Epithelial cell of prostate (primary cell): Measurements from ENCODE around the gene FNDC7.
A peak's percentile ranks its signal among the peaks of the same experiment; 100 is the strongest.
"Not testable (repeated sequence)": the region's sequence is repeated elsewhere in the genome, so short reads cannot be mapped to it uniquely, and the experiment has no call there.

Source experiments
- DNase-seq: peaks from one replicate; pipeline ENCODE4 v3.0.0-alpha.2; 2011; ENCODE audit warnings: low read depth, low spot score
- H3K27ac ChIP-seq: fragments of 450-650 bp; 2 replicates; pipeline ENCODE4 v1.5.1; 2017; ENCODE audit warnings: mild to moderate bottlenecking

Gene FNDC7

DNA sequence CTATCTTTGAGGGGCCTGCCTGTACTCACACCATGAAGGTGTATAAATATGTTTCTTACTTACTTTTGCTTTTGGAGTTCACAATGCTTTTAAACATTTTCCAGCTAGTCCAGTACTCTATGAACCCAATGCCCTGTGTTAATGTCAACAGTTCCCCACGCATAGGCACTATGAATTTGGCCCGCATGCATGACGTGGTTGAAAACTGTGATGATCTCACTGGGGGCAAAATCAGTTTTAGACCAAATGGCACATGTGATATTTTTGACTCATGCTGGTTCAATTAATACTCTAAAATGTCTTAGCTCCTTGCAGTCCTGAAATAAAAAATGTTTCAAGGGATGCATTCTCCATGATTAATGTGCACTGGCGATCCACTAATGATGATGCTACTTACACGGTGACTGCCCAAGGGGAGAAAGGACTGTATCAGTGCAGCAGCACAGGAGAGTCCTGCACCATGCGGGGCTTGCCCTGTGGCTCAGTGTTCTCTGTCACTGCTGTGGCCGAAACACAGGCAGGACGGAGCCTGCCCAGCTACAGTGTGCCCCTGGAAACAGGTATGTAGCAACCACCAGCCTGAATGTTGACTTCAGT is 15.7 kb downstream of the FNDC7 start:
- no peak for DNase-seq
- no peak overlapping the region for H3K27ac ChIP-seq

DNA sequence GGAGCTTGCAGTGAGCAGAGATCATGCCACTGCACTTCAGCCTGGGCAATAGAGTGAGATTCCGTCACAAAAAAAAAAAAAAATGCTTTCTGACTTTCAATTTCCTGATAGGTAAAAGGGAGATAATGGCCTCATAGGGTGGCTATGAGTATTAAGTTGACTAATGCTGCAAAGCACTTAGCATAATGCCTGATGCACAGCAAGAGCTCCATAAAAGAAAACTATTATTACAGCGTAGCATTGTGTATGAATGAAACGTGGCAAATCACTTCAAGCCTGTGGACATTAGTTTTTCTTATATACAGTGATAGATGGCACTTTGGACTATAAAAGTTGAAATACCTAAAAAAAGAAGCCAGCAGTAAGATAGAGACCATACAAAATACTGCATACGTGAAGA is 16.8 kb downstream of the FNDC7 start:
- no peak overlapping the region for H3K27ac ChIP-seq
- DNase-seq = no peak

DNA sequence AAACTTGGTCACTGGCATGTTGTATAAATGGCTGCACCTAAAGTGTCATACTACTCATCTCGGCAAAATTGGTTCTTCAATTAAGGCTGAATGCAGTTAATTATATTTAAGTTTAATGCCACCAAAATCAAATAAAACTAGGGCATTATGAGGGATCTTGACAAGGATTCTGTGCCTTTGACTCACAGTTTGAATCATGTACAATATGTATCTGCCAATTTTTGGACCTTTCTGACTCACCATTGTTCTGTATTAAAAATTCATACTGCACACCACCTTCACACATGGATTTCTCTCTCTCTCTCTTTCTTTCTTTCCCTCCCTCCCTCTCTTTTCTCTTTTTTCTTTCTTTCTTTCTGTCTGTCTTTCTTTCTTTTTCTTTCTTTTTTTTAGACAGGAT is 19.7 kb downstream of the FNDC7 start:
- DNase-seq = no peak
- no peak overlapping the region for H3K27ac ChIP-seq

DNA sequence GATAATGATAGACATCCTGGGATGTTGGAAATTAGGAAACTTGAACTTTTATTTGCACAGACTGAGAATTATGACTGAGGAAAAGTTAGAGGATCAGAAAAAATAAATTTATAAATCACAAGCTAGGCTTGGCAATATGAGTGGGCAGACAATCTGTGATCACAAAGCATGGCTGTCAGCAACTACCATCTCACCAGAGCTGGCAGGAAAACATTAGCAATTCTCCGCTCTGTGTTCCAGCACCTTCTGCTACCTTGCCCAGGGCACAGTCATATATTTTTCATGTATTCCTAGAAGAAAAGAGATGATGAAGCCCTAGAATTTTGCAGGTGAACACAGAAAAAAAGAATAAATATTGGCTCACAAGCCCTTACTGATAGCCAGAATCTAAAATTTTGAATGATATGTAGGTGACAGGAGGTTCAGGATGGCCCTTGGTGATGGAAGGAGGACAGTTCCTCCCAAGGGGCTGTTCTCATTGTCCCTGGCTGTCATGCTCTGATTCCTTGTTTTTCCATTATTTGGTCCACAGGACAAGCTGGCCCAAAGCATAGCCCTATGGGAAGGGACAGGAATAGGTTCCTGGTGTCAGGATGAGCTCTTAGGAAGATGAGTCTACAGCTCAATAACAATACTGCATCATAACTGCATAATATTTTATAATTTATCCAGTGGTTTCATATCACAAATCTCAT is 21.6 kb downstream of the FNDC7 start:
- DNase-seq = no peak
- no peak overlapping the region for H3K27ac ChIP-seq

DNA sequence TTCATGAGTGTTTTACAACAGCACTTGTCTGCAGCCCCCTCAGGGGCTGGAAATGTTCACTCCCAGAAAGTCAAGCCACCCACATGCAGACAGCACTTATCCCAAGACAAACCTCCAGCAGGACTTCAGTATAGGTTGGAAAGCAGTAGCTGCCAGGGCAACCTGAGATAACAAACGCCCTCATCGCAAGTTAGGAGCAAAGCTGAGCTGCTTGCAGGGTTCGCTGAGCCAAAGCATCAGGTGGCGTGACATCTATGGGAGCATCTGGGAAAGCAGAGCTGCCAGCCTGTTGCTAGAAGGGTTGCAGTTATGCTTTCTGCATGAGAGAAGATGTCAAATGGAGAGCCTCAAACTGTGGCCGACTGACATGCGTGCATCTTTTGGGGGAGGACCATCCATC is 29.5 kb downstream of the FNDC7 start:
- no peak for DNase-seq
- no peak overlapping the region for H3K27ac ChIP-seq

DNA sequence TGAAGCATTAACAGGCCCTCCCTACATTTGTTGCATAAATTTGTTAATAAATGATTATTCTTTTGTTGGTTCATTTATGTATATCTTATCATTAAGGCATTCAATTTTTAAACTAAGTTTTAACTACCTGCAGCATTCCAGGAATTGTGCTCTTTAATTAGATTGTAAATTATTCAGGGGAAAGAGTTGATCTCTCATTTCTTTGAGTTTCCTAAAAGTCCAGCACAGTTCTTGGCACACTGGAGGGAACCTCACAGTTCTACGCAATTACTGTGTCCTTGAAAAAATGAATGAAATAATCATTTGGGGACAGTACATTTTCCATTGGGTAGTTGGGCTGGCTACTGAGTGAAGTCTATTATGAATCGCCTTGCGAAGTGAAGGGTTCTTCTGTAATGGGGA is 33.3 kb downstream of the FNDC7 start:
- no peak for DNase-seq
- H3K27ac ChIP-seq = peak overlapping the region; percentile 94

DNA sequence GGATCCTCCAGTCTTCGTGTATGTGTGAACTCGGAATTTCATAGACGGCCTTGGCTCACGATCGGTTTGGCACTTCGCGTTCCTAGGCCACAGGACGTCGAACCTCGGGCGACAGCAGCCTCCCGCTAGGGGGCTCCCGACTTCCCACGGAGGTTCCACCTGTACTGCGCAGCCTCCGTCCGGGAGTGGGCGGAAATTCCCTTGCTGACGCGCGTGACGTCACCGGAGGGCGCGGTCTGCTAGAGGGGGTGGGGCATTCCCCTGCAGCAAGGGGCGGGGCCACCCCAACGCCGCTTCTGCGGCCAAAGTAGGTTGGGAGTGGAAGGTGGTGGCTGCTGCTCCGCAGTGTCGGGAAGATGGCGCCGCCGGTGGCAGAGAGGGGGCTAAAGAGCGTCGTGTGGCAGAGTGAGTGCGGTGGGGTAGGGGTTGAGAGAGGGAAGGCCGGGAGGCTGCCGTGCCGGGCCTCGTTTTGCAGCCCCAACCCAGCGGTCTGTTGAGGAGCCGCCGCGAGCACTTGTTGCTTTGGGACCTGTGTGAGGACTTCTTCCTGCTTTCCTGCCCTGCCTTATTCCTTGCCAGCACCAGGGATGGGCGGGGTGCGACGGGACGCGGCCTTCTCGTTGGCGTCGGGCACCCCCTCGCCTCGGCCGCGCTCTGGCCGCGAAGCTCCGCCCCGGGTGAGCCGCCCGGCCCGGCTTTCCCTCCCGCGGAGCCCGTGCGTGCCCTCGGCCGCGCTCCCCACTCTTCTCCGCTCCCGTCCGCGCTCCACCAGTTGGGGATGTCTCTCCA is 33.9 kb downstream of the FNDC7 start, which contains the start of gene STXBP3:
TSS of gene STXBP3 (plus strand) at position 293 of the 789 bp plus-strand sequence. CDS start at position 357, 64 bp downstream.
- H3K27ac ChIP-seq = peak within 1 kb of the TSS; percentile 94
- DNase-seq = peak; percentile 91

DNA sequence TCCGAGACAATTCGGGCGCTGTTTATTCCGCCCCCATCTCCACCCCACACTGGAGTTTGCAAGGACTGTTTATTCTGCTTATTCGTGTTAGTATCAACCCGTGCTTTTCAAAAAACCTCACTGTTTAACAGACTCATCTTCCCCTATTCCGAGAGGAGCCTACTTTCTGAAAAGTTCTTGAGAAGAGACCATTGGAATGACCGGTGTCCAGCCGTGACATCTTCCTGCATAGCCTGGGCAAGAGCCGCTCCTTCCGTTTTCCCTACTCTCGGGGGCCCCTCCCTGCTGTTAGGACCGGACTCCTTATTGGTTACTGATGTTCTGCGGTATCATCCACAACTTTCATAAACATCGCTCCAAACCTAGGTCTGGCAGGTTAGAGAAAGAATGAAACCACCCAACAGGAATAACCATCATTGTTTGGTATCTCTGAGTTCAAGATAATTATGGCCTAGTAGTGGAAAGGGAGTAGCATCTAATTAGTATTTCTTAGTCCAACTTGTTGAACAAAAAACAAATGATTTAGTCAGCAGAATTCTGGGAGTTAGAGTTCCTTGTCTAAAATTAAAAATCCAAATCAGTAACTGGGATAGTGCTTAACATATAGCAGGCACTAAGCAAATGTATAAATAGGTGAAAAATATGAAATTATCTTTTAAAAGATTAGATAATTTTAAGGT is 34.6 kb downstream of the FNDC7 start:
- peak; percentile 60 for DNase-seq
- peak overlapping the region; percentile 94 for H3K27ac ChIP-seq

DNA sequence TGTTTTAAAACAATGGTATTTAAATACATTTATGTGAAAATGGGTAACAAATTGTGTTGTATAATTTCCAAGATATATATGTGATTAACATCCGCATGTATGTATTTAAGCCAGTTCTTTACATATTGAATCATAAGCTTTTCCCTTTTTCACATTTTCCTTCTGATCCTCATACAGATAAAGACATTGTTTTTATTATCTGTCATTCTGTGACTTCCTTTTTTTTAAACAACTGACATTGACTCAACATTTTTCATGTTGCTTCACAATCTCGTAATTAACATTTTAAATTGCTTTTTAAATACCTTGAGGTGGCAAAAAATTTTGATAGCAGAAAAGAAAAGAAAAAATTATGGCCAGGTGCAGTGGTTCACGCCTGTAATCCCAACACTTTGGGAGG is 35.2 kb downstream of the FNDC7 start:
- no peak for DNase-seq
- peak overlapping the region; percentile 94 for H3K27ac ChIP-seq

DNA sequence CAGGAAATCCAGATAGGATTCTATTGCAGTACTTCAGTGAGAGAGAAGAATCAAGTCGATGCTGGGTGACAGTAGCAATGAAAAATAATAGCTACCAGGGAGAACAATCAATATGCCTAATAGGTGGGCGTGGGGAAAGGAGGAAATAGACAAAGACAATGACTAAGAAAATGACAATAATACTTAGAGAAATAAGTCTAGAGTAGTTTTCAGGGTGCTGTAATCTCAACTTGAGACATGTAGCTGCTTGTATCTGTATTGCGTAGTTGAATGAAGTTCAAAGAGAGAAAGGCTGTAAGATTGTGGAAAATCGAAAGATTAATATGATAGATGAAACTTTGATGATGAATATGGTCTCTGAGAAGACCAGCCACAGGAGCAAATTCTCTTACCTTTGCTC is 36.4 kb downstream of the FNDC7 start:
- DNase-seq = no peak
- H3K27ac ChIP-seq = peak overlapping the region; percentile 29

DNA sequence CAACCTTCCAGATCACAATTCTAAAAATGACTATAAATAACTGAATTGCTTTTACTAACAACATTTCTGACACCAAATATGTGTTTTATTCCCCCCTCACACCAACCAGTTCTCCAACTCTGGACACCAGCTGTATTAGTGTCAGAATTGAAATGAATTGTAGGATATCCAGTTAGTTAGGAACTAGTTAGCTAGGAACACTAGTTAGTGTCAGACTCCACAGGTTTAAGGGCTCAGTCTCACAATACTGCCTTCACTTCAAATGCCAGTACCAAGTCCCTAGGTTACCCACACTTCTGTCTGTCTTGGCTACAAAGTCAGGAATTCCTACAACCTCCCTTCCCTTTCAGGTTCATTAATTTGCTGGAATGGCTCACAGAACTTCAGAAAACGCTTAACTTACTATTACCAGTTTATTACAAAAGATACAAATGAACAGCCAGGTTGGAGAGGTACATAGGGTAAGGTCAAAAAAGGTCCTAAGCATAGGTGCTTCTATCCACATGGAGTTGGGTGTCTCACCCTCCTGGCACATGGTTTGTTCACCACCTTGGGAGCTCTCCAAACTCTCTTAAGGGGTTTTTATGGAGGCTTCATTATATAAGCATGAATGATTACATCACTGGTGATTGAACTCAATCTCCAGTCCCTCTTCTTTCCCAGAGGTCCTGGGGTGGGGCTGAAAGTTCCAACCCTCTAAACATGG is 37.9 kb downstream of the FNDC7 start:
- no peak overlapping the region for H3K27ac ChIP-seq
- no peak for DNase-seq

DNA sequence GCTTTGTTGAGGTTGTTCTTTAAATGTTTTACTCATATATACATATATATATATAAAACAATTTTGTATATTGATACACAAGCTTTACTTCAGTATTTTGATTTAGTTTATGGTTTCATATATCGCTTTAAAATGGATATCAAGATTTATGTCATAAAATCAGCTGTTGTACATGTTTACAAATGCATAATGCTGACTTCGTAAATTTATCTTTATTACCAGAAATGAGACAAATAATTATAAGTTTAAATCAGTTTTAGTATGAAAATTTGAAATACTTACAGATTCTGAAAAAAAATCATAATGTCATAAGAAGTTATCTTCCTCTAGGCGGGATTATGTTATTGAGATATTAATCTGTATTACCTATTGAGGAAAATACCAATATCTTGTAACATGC is 40.7 kb downstream of the FNDC7 start:
- DNase-seq = no peak
- H3K27ac ChIP-seq = no peak overlapping the region

DNA sequence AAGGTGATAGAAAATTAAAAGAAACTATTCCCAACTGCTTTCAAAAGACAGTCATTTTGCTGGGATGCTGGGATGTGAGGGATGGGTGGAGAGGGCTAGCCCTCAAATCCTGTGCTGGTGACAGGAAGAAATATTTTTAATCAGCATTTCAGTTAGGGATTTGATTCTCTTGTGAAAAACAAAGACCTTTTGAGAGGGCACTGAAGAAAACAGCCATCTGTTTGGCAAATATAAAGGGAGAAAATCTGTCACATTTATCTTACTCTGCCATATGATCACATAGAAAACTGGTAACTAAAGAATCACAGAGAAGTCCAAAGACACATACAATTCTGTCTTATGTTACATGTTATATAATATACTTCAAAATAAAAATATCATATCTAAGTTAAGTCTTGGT is 46.1 kb downstream of the FNDC7 start:
- no peak overlapping the region for H3K27ac ChIP-seq
- no peak for DNase-seq

DNA sequence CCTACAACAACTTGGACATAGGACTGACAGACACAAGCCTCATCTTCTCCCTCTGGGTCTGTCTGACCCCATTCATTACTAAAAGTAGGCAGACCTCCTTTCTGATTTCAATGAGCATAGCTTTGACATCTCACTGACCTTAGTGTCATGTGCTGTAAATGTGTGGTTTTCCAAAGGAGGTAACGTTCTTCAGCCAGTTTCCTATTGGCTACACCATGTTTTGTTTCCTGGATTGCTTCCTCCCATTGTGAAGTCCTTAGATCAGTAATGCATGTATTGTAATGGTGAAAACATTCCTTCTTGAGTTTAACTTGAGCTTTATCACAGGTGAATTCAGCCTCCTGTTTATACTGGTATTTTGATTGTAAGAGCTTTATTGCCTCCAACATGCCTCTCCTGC is 54.4 kb downstream of the FNDC7 start:
- DNase-seq = no peak
- no peak overlapping the region for H3K27ac ChIP-seq

DNA sequence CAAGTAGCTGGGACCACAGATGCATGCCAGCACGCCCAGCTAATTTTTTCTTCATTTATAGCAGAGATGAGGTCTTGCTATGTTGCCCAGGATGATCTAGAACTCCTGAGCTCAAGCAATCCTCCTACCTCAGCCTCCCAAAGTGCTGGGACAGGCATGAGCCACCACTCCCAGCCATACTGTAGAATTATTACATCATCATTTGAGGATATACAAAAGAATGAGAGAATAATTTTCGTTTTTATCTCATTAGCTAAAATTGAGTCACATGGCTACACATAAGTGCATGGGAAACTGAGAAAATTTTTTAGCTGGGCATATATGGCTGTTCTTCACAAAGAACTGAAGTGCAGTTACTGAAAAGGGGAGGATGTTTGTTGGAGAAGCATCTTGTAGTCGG is 55.0 kb downstream of the FNDC7 start:
- no peak overlapping the region for H3K27ac ChIP-seq

DNA sequence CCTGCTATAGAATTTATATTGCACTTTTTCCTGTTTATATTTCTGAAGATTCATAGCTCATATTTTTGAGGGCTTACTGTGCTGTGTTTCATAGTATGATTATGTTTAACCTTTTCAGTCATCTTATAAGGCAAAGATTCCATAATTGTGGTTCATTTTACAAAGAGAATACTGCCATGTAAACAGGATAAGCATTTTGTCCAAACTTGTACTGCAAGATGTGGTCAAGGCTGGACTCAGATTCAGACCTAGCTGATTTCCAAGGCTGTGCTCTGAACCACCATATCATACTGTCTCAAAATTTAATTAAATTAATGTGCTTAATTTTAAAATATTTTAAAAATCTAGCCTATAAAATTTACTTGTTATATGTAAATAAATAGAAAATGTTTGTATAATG is 65.1 kb downstream of the FNDC7 start:
- no peak for DNase-seq
- peak overlapping the region; percentile 3 for H3K27ac ChIP-seq

More for the DNA sequence above, 55.0 kb downstream of the FNDC7 start:
- DNase-seq = no peak

DNA sequence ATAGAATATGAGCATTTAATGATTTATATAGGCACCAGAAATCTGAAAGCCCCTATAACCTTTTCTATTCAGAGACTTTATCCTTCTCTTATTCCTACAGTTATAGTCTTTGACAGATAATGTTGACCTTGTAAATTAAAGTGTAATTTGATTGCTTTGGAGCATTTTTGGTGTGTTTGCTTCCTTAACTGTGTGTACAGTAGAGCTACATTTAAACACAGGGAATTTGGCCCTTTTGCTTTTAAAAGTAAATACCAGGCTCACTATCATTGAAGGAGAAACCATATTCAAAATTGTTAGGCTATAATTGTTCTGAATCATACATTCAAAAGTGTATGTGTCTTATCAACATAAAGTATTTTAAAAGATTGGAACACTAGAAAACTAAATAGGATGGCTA is 66.7 kb downstream of the FNDC7 start:
- H3K27ac ChIP-seq = no peak overlapping the region
- DNase-seq = no peak

DNA sequence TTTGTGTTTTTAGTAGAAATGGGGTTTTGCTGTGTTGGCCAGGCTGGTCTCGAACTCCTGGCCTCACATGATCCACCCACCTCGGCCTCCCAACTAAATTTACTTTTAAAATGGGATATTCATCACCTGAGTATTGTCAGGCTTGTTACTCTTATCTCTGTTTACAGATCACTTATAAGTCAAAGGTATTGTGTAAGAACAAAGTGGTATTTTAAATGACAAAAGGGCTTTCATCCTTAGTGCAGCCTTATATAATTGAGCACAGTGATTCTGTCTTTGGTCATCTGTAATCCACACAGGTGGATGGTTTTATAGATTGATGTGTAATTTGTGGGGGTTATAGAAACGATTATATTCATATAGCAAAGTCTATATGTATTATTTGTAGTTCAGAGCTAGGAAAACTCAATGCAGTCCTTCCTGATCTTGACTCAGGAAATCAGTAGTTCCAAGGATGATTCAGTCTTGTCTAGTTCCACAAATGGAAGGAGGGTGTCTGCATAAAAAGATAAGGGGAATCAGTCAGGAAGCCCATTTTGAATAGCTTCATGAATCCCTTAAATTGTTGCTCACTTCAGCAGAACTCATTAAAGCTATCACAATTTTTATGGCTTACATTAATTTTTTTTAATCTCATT is 68.3 kb downstream of the FNDC7 start:
- no peak for DNase-seq
- no peak overlapping the region for H3K27ac ChIP-seq

DNA sequence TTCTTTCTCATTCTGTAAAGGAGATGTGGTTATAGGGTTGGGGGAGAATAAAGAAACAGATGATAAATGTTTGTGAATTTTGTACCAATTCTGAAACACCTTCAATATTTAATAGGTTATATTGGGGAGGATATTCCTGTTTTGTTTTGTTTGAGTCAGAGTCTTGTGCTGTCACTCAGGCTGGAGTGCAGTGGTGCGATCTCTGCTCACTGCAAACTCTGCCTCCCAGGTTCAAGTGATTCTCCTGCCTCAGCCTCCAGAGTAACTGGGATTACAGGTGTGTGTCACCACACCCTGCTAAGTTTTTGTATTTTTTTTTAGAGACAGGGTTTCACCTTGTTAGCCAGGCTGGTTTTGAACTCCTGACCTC is 68.9 kb downstream of the FNDC7 start:
- DNase-seq, H3K27ac ChIP-seq: not testable (repeated sequence)

DNA sequence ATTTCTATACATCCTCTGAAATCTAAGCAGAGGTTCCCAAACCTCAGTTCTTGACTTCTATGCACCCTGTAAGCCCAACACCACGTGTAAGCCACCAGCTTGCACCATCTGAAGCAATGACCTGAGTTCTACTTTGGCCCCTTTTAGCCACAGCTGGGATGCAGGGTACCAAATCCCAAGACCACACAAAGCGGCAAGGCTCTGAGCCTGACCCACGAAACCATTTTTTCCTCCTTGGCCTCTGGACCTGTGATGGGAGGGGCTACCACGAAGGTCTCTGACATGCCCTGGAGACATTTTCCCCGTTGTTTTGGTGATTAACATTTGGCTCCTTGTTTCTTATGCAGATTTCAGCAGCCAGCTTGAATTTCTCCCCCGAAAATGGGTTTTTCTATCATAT is 72.6 kb downstream of the FNDC7 start:
- DNase-seq = no peak

More for the DNA sequence above, 72.6 kb downstream of the FNDC7 start:
- no peak overlapping the region for H3K27ac ChIP-seq
